Panc1 (cell line): ENCODE measurements around the gene PLCB1. TPM values are rescaled to one million over a fixed set of nuclear protein-coding genes. Genes with fewer than 3 reads are reported as not detected.

ENCODE experiments used
- ATAC-seq: fragments of 200-7000 bp; cut with Tn5 transposase; 2 replicates; pipeline ENCODE4 v1.9.1; 2020; ENCODE audit warnings: mild to moderate bottlenecking, moderate library complexity
- BruUV-seq: library from RNA; stranded (reverse); fragments of 400-500 nt; replicated peaks from 2 replicates; lab custom pipeline; 2021; lab: Mats Ljungman, UMichigan
- CTCF ChIA-PET: fragments of 300-600 bp; sonication (Branson Sonifier 250); formaldehyde crosslinking; loops from one replicate; lab custom pipeline; 2022; ENCODE audit warnings: antibody characterized with exemption; lab: Charles Lee
- POLR2A ChIA-PET: fragments of 300-600 bp; sonication (Branson Sonifier 250); formaldehyde crosslinking; loops from one replicate; lab custom pipeline; 2022; ENCODE audit warnings: antibody characterized with exemption; lab: Charles Lee
- DNase-seq: peaks from one replicate; pipeline ENCODE4 v3.0.0-alpha.2; 2010; ENCODE audit warnings: low read depth, low spot score
- H3K27ac ChIP-seq: 2 replicates; pipeline ENCODE4 v1.5.1; 2011; ENCODE audit warnings: mild to moderate bottlenecking, low read length, inconsistent platforms
- H3K27me3 ChIP-seq: fragments of 200-500 bp; sonication (Bioruptor generic); 2 replicates; pipeline ENCODE4 v1.6.0; 2014; ENCODE audit warnings: low read length, inconsistent platforms; ENCODE audit not compliant: control insufficient read depth, insufficient read depth
- H3K36me3 ChIP-seq: fragments of 200-500 bp; sonication (Bioruptor generic); 2 replicates; pipeline ENCODE4 v1.5.1; 2014; ENCODE audit warnings: inconsistent platforms, mild to moderate bottlenecking, low read length, moderate library complexity; ENCODE audit not compliant: control insufficient read depth, insufficient read depth
- H3K4me1 ChIP-seq: 2 replicates; pipeline ENCODE4 v1.5.1; 2011; ENCODE audit warnings: inconsistent platforms, mild to moderate bottlenecking, low read length, moderate library complexity; ENCODE audit not compliant: control insufficient read depth, insufficient read depth
- H3K4me3 ChIP-seq, 2 experiments: 2 replicates each; pipeline ENCODE4 v1.5.1; 2011 to 2012; ENCODE audit warnings: low read depth in 2 of 2, low read length in 2 of 2, mild to moderate bottlenecking in 2 of 2, inconsistent platforms in 1 of 2, moderate library complexity in 1 of 2
- H3K9me3 ChIP-seq: fragments of 200-500 bp; sonication (Bioruptor generic); 2 replicates; pipeline ENCODE4 v1.5.1; 2014; ENCODE audit warnings: low read depth, mild to moderate bottlenecking, inconsistent platforms, low read length, moderate library complexity; ENCODE audit not compliant: control insufficient read depth, insufficient read depth
- CTCF ChIP-seq: fragments of 450-650 bp; IDR thresholded peaks from 2 replicates; pipeline ENCODE4 v1.5.1; 2017; ENCODE audit warnings: mild to moderate bottlenecking
- POLR2AphosphoS5 ChIP-seq: IDR thresholded peaks from 2 replicates; pipeline ENCODE4 v1.6.1; 2012; ENCODE audit warnings: mild to moderate bottlenecking, low read depth, low read length, moderate library complexity
- SIN3A ChIP-seq: IDR thresholded peaks from 2 replicates; pipeline ENCODE4 v1.6.1; 2012; ENCODE audit warnings: low read depth, mild to moderate bottlenecking, low read length, moderate library complexity, borderline replicate concordance; ENCODE audit not compliant: insufficient read depth
- TCF7L2 ChIP-seq: IDR thresholded peaks from 2 replicates; pipeline ENCODE4 v1.6.1; 2011; ENCODE audit warnings: mild to moderate bottlenecking, low read depth, low read length, inconsistent platforms
- in situ Hi-C: cut with HindIII; loops from 2 replicates; pipeline ENCODE4 v1.10.0; 2016; ENCODE audit warnings: low sequenced_read_pairs, low pct_unique_long_range_greater_than_20kb
- intact Hi-C: fragments of 100-400 bp; cut with micrococcal nuclease; formaldehyde crosslinking; loops from one replicate; pipeline ENCODE4 v1.10.0; 2022; ENCODE audit not compliant: unreplicated experiment
- total RNA-seq: library from RNA; stranded (reverse); gene quantifications from one replicate; pipeline ENCODE4 v1.2.1, GENCODE V29; 2021; ENCODE audit not compliant: unreplicated experiment
- TF ChIP-seq, protein P1 (sequence below), 2 experiments: IDR thresholded peaks; 2 replicates each; pipeline ENCODE4 v1.6.1; 2011 to 2012; ENCODE audit warnings: low read depth in 2 of 2, control low read depth in 1 of 2, low read length in 1 of 2, mild to moderate bottlenecking in 1 of 2, moderate library complexity in 1 of 2; ENCODE audit not compliant: insufficient read depth in 1 of 2

The PLCB1 gene
- total RNA-seq, 1 experiment from 2014 or later, result 0.59 TPM

DNA sequence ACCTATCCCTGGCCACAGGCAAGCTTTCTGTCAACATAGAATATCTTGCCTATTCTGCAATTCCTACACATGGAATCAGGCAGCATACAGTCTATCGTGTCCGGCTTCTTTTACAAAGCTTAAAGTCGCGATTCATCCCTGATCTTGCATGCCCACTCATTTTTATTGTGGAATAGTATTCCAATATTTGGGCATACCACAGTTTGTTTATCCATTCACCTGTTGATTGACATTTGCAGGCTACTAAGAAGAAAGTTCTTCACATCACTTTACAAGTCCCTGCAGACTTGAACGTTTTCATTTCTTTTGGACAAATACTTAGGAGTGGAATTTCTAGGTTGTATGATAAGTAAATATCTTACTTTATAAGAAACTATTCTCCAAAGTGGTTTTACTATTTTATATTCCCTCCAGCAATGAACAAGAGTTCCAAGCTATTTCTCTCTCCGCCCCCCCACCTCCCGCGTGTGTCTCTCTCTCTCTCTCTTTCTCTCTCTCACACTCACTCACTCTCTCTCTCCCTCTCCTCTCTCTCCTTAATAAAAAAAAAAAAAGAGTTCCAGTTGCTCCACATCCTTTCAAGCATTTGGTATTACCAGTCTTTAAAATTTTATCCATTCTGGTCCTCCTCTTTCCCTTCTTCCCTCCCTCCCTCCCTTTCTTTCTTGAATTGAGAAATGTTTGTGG lies 1.1 kb upstream of the PLCB1 start:
- Histone ChIP-seq H3K4me1 (peaks cover 3% of the 10 kb centered on the region; the same call in 1 of the 2 replicates), H3K9me3 (no peaks in the 10 kb centered on the region), H3K27me3 (peaks cover 18% of the 10 kb centered on the region), H3K27ac (no peak overlapping the region), H3K4me3 (no peak overlapping the region), H3K36me3 (no peaks in the 10 kb centered on the region)
- POLR2A ChIA-PET, result no interaction called here
- intact Hi-C loops (loop anchor here (5.0 kb wide), 1 partner anchor 256 kb away; no protein-coding TSS in a partner anchor), in situ Hi-C loops (no loop called here)
- no TSS peak for BruUV-seq
- DNase-seq, result no peak
- CTCF ChIA-PET, result no interaction called here
- TF ChIP-seq SIN3A, result no peak
- no peak for TF ChIP-seq TCF7L2
- TF ChIP-seq, protein P1, sequence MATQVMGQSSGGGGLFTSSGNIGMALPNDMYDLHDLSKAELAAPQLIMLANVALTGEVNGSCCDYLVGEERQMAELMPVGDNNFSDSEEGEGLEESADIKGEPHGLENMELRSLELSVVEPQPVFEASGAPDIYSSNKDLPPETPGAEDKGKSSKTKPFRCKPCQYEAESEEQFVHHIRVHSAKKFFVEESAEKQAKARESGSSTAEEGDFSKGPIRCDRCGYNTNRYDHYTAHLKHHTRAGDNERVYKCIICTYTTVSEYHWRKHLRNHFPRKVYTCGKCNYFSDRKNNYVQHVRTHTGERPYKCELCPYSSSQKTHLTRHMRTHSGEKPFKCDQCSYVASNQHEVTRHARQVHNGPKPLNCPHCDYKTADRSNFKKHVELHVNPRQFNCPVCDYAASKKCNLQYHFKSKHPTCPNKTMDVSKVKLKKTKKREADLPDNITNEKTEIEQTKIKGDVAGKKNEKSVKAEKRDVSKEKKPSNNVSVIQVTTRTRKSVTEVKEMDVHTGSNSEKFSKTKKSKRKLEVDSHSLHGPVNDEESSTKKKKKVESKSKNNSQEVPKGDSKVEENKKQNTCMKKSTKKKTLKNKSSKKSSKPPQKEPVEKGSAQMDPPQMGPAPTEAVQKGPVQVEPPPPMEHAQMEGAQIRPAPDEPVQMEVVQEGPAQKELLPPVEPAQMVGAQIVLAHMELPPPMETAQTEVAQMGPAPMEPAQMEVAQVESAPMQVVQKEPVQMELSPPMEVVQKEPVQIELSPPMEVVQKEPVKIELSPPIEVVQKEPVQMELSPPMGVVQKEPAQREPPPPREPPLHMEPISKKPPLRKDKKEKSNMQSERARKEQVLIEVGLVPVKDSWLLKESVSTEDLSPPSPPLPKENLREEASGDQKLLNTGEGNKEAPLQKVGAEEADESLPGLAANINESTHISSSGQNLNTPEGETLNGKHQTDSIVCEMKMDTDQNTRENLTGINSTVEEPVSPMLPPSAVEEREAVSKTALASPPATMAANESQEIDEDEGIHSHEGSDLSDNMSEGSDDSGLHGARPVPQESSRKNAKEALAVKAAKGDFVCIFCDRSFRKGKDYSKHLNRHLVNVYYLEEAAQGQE (IDR thresholded peaks at IDR 0.05; ENCODE audit: insufficient read depth in 1 of 2, low read depth in 2 of 2, low read length in 1 of 2), result no peak
- TF ChIP-seq CTCF, result no peak
- no peak for TF ChIP-seq POLR2AphosphoS5
- no peak for ATAC-seq

DNA sequence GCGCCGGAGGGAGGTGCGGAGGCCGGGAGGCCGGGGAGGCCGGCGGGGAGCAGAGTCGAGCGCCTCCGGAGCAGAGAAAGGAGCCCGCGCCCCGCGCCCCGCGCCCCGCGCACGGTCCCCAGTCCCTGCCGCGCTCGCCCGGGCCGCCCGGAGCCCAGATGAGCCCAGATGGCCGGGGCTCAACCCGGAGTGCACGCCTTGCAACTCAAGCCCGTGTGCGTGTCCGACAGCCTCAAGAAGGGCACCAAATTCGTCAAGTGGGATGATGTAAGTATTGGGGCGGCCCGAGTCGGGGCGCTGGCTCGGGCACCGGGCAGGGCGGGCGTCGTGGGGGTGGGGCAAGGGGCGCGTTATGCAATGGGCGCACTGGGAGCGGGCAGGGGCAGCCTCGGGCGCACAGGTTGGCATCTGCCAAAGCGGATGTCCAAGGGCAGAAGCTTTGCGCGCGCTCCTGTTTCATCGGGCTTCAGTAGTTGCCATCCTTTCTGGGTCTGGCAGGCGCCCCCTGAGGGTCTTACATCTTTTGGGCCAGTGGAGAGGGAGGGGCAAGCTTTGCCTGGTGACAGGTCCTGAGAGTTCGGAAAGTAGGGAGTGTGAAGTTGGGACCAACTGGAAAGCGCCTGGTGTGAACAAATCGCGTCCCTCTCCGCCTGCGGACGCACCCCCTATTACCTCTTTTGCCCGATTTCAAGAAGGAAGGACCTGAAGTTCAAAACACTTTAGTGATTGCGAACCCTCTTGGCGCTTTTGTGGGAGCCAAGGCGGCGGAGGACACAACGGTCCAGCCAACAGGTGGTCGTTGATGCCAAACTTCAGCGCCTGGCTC lies 631 bp downstream of the PLCB1 start:
- intact Hi-C loops, result loop anchor here (1.0 to 5.0 kb wide), 2 partner anchors 255 to 588 kb away; no protein-coding TSS in a partner anchor
- Histone ChIP-seq H3K27ac (no peak overlapping the region), H3K36me3 (no peaks in the 10 kb centered on the region), H3K4me3 (peak overlapping the region; percentile 33 to 44; a peak in 3 of 4 replicates), H3K4me1 (peaks cover 3% of the 10 kb centered on the region; the same call in 1 of the 2 replicates), H3K9me3 (no peaks in the 10 kb centered on the region), H3K27me3 (peaks cover 18% of the 10 kb centered on the region)
- ATAC-seq (no peak), DNase-seq (no peak)
- BruUV-seq, result no TSS peak
- in situ Hi-C loops, result no loop called here
- ChIA-PET POLR2A (no interaction called here), CTCF (no interaction called here)
- TF ChIP-seq TCF7L2 (no peak), CTCF (no peak), SIN3A (no peak), POLR2AphosphoS5 (no peak)
- TF ChIP-seq, protein P1 (IDR thresholded peaks at IDR 0.05; ENCODE audit: insufficient read depth in 1 of 2, low read depth in 2 of 2, low read length in 1 of 2), result no peak
